HEK293T (cell line): ENCODE results near the gene DHRS1.

Source experiments
- ARNT ChIP-seq: fragments of 450-650 bp; IDR thresholded peaks from 2 replicates; pipeline ENCODE4 v1.6.1; 2017; ENCODE audit warnings: mild to moderate bottlenecking
- BHLHE40 ChIP-seq: fragments of 450-650 bp; IDR thresholded peaks from 2 replicates; pipeline ENCODE4 v1.6.1; 2016; ENCODE audit warnings: mild to moderate bottlenecking, moderate library complexity, borderline replicate concordance
- ELF4 ChIP-seq: fragments of 450-650 bp; IDR thresholded peaks from 2 replicates; pipeline ENCODE4 v1.6.1; 2017; ENCODE audit warnings: antibody characterized with exemption
- FOXK2 ChIP-seq: fragments of 450-650 bp; IDR thresholded peaks from 2 replicates; pipeline ENCODE4 v1.6.1; 2016; ENCODE audit warnings: mild to moderate bottlenecking
- FOXM1 ChIP-seq: fragments of 450-650 bp; IDR thresholded peaks from 2 replicates; pipeline ENCODE4 v1.6.1; 2017; ENCODE audit warnings: mild to moderate bottlenecking, borderline replicate concordance
- HDGF ChIP-seq: fragments of 450-650 bp; IDR thresholded peaks from 2 replicates; pipeline ENCODE4 v1.6.1; 2017; ENCODE audit warnings: antibody characterized with exemption, borderline replicate concordance
- L3MBTL2 ChIP-seq: fragments of 450-650 bp; conservative IDR thresholded peaks from 2 replicates; pipeline ENCODE4 v1.6.1; 2016; ENCODE audit warnings: mild to moderate bottlenecking
- LEF1 ChIP-seq: fragments of 450-650 bp; IDR thresholded peaks from 2 replicates; pipeline ENCODE4 v1.6.1; 2017; ENCODE audit warnings: mild to moderate bottlenecking, borderline replicate concordance
- SP1 ChIP-seq: fragments of 450-650 bp; IDR thresholded peaks from 2 replicates; pipeline ENCODE4 v1.6.1; 2017
- SUZ12 ChIP-seq: fragments of 450-650 bp; IDR thresholded peaks from 2 replicates; pipeline ENCODE4 v1.6.1; 2016; ENCODE audit warnings: mild to moderate bottlenecking
- TARDBP ChIP-seq: fragments of 450-650 bp; IDR thresholded peaks from 2 replicates; pipeline ENCODE4 v1.6.1; 2016
- TF ChIP-seq, protein P1 (sequence below): fragments of 450-650 bp; IDR thresholded peaks from 2 replicates; pipeline ENCODE4 v1.6.1; 2016

- TF ChIP-seq L3MBTL2 (no peak), SUZ12 (no peak), SP1 (no peak), LEF1 (no peak), FOXK2 (no peak), FOXM1 (no peak), ARNT (no peak), TARDBP (no peak), HDGF (no peak), BHLHE40 (no peak), ELF4 (no peak)
- TF ChIP-seq, protein P1, sequence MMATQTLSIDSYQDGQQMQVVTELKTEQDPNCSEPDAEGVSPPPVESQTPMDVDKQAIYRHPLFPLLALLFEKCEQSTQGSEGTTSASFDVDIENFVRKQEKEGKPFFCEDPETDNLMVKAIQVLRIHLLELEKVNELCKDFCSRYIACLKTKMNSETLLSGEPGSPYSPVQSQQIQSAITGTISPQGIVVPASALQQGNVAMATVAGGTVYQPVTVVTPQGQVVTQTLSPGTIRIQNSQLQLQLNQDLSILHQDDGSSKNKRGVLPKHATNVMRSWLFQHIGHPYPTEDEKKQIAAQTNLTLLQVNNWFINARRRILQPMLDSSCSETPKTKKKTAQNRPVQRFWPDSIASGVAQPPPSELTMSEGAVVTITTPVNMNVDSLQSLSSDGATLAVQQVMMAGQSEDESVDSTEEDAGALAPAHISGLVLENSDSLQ = no peak
These were observed 17.9 kb downstream of the DHRS1 start for GRCh38 chr14:24281636-24282035.
